ENCODE measurements around the gene NRXN3. TPM values are rescaled to one million over a fixed set of nuclear protein-coding genes. Genes with fewer than 3 reads are reported as not detected.

The NRXN3 gene
- total RNA-seq, 1 experiment from 2014 or later: 1.1 TPM

DNA sequence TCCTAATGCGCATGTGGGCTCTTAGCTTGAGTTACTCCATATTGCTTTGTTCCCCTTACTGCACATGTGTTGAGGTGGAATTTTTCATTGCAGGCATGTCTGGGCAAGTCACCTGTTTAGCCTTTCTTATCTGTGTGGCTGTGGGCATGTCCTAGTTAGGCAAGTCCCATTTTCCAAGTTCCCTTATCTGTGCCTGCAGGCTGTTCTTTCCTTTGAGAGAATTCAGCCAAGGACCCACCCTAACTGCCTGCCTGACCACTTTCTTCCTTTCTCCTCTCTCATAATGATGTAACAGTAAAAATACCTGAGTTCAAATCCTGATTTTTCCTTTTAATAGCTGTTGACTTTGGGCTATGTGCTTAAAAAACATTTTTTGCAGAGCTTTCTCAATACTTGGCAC lies 870.6 kb downstream of the NRXN3 start:
- no peaks in the 10 kb centered on the region for H4K20me1 ChIP-seq (ENCODE audit: low read length)
- POLR2A ChIA-PET (ENCODE audit: unreplicated experiment): no interaction called here
- peaks cover 12% of the 10 kb centered on the region for H3K4me1 ChIP-seq (ENCODE audit: insufficient read depth, low read length)
- no peak overlapping the region for H3K27ac ChIP-seq (ENCODE audit: low read length)
- no peaks in the 10 kb centered on the region for H3K9me2 ChIP-seq (replicated peaks; ENCODE audit: low read length)
- DNase-seq (no peak), ATAC-seq (no peak)
- no peak overlapping the region for H2AFZ ChIP-seq (ENCODE audit: low read length)
- H3K27me3 ChIP-seq (ENCODE audit: low read length): no peaks in the 10 kb centered on the region
- intact Hi-C loops (cut with micrococcal nuclease): no loop called here
- TF ChIP-seq EZH2 (IDR thresholded peaks at IDR 0.05; ENCODE audit: low read length, unreplicated experiment) (no peak), EZH2phosphoT487 (IDR thresholded peaks at IDR 0.05; ENCODE audit: borderline replicate concordance, low read length) (no peak)
- TF ChIP-seq, protein P1, sequence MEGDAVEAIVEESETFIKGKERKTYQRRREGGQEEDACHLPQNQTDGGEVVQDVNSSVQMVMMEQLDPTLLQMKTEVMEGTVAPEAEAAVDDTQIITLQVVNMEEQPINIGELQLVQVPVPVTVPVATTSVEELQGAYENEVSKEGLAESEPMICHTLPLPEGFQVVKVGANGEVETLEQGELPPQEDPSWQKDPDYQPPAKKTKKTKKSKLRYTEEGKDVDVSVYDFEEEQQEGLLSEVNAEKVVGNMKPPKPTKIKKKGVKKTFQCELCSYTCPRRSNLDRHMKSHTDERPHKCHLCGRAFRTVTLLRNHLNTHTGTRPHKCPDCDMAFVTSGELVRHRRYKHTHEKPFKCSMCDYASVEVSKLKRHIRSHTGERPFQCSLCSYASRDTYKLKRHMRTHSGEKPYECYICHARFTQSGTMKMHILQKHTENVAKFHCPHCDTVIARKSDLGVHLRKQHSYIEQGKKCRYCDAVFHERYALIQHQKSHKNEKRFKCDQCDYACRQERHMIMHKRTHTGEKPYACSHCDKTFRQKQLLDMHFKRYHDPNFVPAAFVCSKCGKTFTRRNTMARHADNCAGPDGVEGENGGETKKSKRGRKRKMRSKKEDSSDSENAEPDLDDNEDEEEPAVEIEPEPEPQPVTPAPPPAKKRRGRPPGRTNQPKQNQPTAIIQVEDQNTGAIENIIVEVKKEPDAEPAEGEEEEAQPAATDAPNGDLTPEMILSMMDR (conservative IDR thresholded peaks at IDR 0.05; ENCODE audit: low read depth, low read length): no peak
- BruUV-seq (replicated peaks): no TSS peak
- H3F3A ChIP-seq (ENCODE audit: low read length, unreplicated experiment): no peaks in the 10 kb centered on the region
- CTCF ChIA-PET: no interaction called here
- no peak overlapping the region for H3K4me3 ChIP-seq (ENCODE audit: low read length)
- H3K9me3 ChIP-seq (ENCODE audit: low read length): no peaks in the 10 kb centered on the region
- H3K79me2 ChIP-seq (ENCODE audit: low read length): no peaks in the 10 kb centered on the region
- H3K9ac ChIP-seq (ENCODE audit: low read length): no peak overlapping the region
- H3K4me2 ChIP-seq (ENCODE audit: low read length): no peak overlapping the region
- no peaks in the 10 kb centered on the region for H3K36me3 ChIP-seq (ENCODE audit: low read depth, low read length)

DNA sequence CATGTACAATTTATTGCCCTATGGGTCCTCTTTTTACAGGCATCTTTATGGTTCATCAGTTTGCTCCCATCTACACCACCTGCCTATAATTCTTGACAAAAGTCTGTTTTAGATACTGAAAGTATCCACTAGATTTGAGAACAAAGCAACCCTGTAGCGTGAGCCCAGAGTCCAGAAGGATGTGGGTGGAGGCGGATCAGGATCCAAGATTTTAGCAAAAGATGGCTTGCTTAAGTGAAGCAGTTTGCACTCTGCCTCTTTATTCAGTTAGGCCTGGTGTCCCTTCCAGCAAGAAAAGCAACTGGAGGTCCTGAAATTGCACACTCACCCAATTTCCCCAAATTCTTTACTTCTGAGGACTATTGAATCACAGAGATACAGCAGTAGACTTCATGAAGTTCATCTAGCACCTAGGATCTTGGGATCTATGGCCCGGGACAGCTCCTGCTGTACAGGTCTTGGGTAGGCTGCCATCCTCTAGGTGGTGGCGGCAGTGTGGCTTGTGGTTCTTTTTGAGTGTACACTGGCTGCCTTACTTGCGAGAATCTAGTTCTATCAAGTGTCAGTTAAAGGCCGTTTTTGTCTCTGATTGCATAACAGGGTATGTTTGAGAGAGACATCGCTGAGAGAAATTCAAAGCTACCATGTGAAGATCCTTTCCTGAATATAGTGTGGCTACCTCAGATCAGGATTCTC lies 873.2 kb downstream of the NRXN3 start:
- TF ChIP-seq EZH2phosphoT487 (IDR thresholded peaks at IDR 0.05; ENCODE audit: borderline replicate concordance, low read length) (no peak), EZH2 (IDR thresholded peaks at IDR 0.05; ENCODE audit: low read length, unreplicated experiment) (no peak)
- TF ChIP-seq, protein P1 (conservative IDR thresholded peaks at IDR 0.05; ENCODE audit: low read depth, low read length): no peak
- intact Hi-C loops (cut with micrococcal nuclease): no loop called here
- ChIA-PET CTCF (no interaction called here), POLR2A (ENCODE audit: unreplicated experiment) (no interaction called here)
- Histone ChIP-seq H3K79me2 (ENCODE audit: low read length) (no peaks in the 10 kb centered on the region), H3K9ac (ENCODE audit: low read length) (no peak overlapping the region), H3K27me3 (ENCODE audit: low read length) (no peaks in the 10 kb centered on the region), H3F3A (ENCODE audit: low read length, unreplicated experiment) (no peaks in the 10 kb centered on the region), H3K9me3 (ENCODE audit: low read length) (no peaks in the 10 kb centered on the region), H2AFZ (ENCODE audit: low read length) (no peak overlapping the region), H3K4me3 (ENCODE audit: low read length) (no peak overlapping the region), H3K27ac (ENCODE audit: low read length) (no peak overlapping the region), H3K9me2 (replicated peaks; ENCODE audit: low read length) (no peaks in the 10 kb centered on the region), H4K20me1 (ENCODE audit: low read length) (no peaks in the 10 kb centered on the region), H3K4me1 (ENCODE audit: insufficient read depth, low read length) (peaks cover 18% of the 10 kb centered on the region), H3K36me3 (ENCODE audit: low read depth, low read length) (no peaks in the 10 kb centered on the region), H3K4me2 (ENCODE audit: low read length) (no peak overlapping the region)
- BruUV-seq (replicated peaks): no TSS peak
- DNase-seq (no peak), ATAC-seq (no peak)

DNA sequence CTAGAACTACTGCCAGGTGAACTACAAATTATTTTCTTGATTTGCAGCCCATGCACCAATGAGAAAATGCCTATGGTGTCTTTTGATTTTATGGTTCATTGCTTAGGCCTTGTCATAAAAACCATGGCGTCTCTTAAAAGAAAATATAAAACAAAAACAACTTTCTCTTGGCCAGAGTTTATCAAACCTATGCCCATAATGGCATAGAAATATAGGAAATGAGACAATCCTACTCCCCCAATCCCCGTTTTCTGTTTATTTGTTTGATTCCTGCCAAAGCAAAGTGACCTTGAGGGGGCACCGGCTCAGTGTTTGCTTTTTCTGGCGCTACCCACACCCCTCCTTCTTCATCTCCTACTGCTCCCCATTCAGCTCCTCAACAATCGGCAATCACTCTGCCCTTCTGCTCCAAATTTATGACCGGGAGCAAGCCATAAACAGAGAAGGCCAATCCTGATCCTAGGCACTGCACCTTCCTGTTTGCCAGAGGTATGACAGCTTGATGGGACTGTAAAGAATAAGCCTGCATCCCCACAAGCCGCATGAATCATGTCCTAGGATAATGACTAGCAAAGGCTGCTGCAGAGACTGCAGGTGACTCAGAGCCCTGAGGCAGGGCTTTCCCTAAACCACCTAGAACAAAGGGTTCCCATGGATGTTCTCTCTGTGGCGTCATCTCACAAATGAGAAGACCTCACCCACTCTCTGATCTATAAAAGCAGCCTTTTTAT lies 874.9 kb downstream of the NRXN3 start:
- intact Hi-C loops (cut with micrococcal nuclease): no loop called here
- Histone ChIP-seq H3K4me2 (ENCODE audit: low read length) (peak overlapping the region; percentile 56), H3K9ac (ENCODE audit: low read length) (peak overlapping the region; percentile 50), H2AFZ (ENCODE audit: low read length) (0 out of 2 replicates have a peak overlapping the region, but pooled peaks have one; percentile 24), H3K36me3 (ENCODE audit: low read depth, low read length) (no peaks in the 10 kb centered on the region), H3F3A (ENCODE audit: low read length, unreplicated experiment) (no peaks in the 10 kb centered on the region), H3K4me1 (ENCODE audit: insufficient read depth, low read length) (peaks cover 18% of the 10 kb centered on the region), H3K4me3 (ENCODE audit: low read length) (peak overlapping the region; percentile 16; the same call in 1 of the 2 replicates), H3K9me2 (replicated peaks; ENCODE audit: low read length) (no peaks in the 10 kb centered on the region), H3K79me2 (ENCODE audit: low read length) (no peaks in the 10 kb centered on the region), H3K27me3 (ENCODE audit: low read length) (no peaks in the 10 kb centered on the region), H3K27ac (ENCODE audit: low read length) (peak overlapping the region; percentile 85), H4K20me1 (ENCODE audit: low read length) (no peaks in the 10 kb centered on the region), H3K9me3 (ENCODE audit: low read length) (no peaks in the 10 kb centered on the region)
- TF ChIP-seq EZH2phosphoT487 (IDR thresholded peaks at IDR 0.05; ENCODE audit: borderline replicate concordance, low read length): no peak
- no peak for TF ChIP-seq EZH2 (IDR thresholded peaks at IDR 0.05; ENCODE audit: low read length, unreplicated experiment)
- TF ChIP-seq, protein P1 (conservative IDR thresholded peaks at IDR 0.05; ENCODE audit: low read depth, low read length): no peak
- POLR2A ChIA-PET (ENCODE audit: unreplicated experiment): no interaction called here
- BruUV-seq (replicated peaks): no TSS peak
- CTCF ChIA-PET: no interaction called here
- ATAC-seq: peak; percentile 99
- DNase-seq: peak; percentile 97
